SK-N-MC (cell line): ENCODE results near the gene CNPY1.

Source experiments
- EZH2 ChIP-seq: fragments of 200-600 bp; sonication (generic); IDR thresholded peaks from one replicate; pipeline ENCODE4 v1.6.1; 2017; ENCODE audit warnings: antibody characterized with exemption
- FOXP2 ChIP-seq: optimal IDR thresholded peaks from 2 replicates; pipeline ENCODE3; 2011; ENCODE audit warnings: mild to moderate bottlenecking, moderate library complexity; ENCODE audit not compliant: insufficient read depth; ENCODE audit errors: extremely low read length, control extremely low read depth
- POLR2AphosphoS5 ChIP-seq: IDR thresholded peaks from 2 replicates; pipeline ENCODE4 v1.6.1; 2012; ENCODE audit warnings: mild to moderate bottlenecking, low read depth, low read length, borderline replicate concordance

- TF ChIP-seq POLR2AphosphoS5 (no peak), EZH2 (no peak), FOXP2 (no peak)
These were observed 62.5 kb downstream of the CNPY1 start for GRCh38 chr7:155483868-155484325.
